Lung (tissue), 12 donors: ENCODE measurements around the gene KCNA3. TPM values are rescaled to one million over a fixed set of nuclear protein-coding genes. Genes with fewer than 3 reads are reported as not detected.
A peak's percentile ranks its signal among the peaks of the same experiment; 100 is the strongest.

Experiments
- ATAC-seq: fragments of 200-7000 bp; cut with Tn5 transposase; one replicate; pipeline ENCODE4 v1.9.1; 2020; ENCODE audit warnings: moderate number of reproducible peaks; ENCODE audit not compliant: insufficient read depth, low FRiP score
- DNase-seq, 3 donors: peaks; one replicate each; pipeline ENCODE4 v3.0.0-alpha.2; 2013 to 2017
- H3K27ac ChIP-seq, 2 donors: one replicate each; pipeline ENCODE4 v1.5.1; 2013; ENCODE audit warnings: mild to moderate bottlenecking in 2 of 2, moderate library complexity in 2 of 2, control low read depth in 1 of 2, inconsistent platforms in 1 of 2, low read depth in 1 of 2, low read length in 1 of 2
- H3K27me3 ChIP-seq, 3 donors: one replicate each; pipeline ENCODE4 v1.5.1; 2013; ENCODE audit warnings: low read length in 2 of 3; ENCODE audit not compliant: control insufficient read depth in 3 of 3, insufficient read depth in 3 of 3
- H3K36me3 ChIP-seq, 4 donors: one replicate each; pipeline ENCODE4 v1.5.1; 2013; ENCODE audit warnings: low read length in 4 of 4, mild to moderate bottlenecking in 1 of 4, moderate library complexity in 1 of 4; ENCODE audit not compliant: control insufficient read depth in 4 of 4, insufficient read depth in 4 of 4
- H3K4me1 ChIP-seq, 5 donors: one replicate each; pipeline ENCODE4 v1.5.1; 2013; ENCODE audit warnings: low read length in 5 of 5, mild to moderate bottlenecking in 2 of 5, moderate library complexity in 1 of 5; ENCODE audit not compliant: control insufficient read depth in 5 of 5, insufficient read depth in 5 of 5
- H3K4me3 ChIP-seq: one replicate; pipeline ENCODE4 v1.5.1; 2013; ENCODE audit warnings: mild to moderate bottlenecking, control low read depth, moderate library complexity
- H3K9ac ChIP-seq, 2 donors: one replicate each; pipeline ENCODE4 v1.5.1; 2013; ENCODE audit warnings: low read length in 2 of 2, control low read depth in 1 of 2; ENCODE audit not compliant: insufficient read depth in 1 of 2
- H3K9me3 ChIP-seq, 4 donors: one replicate each; pipeline ENCODE4 v1.5.1; 2013; ENCODE audit warnings: low read length in 3 of 4, mild to moderate bottlenecking in 1 of 4, moderate library complexity in 1 of 4; ENCODE audit not compliant: control insufficient read depth in 4 of 4, insufficient read depth in 3 of 4
- WGBS, 2 donors: extraction: QIAGEN DNeasy Blood & Tissue Kit; methylation state at CpG; one replicate each; pipeline ENCODE4 v1.1.7; 2013; 5-methylcytosine and 5-hydroxymethylcytosine counted together
- polyA plus RNA-seq, 2 donors: library from polyadenylated mRNA; stranded (reverse); fragments of 200-250 nt; gene quantifications; one replicate each; pipeline ENCODE4 v1.2.1, GENCODE V29; 2013
- total RNA-seq, 2 donors: library from RNA; depleted of rRNA in 1 of 2; stranded (reverse); fragments of >200 nt in 1 of 2; gene quantifications; one replicate each; pipeline ENCODE4 v1.2.1, GENCODE V29; 2014 to 2021
- TF ChIP-seq, protein P1 (sequence below): IDR thresholded peaks from 2 replicates; pipeline ENCODE4 v1.5.1; 2012; ENCODE audit warnings: mild to moderate bottlenecking; ENCODE audit errors: control extremely low read depth, extremely low read depth
- donor health status: control.
- donor health status: control.
- donor health status: Bipolar disorder and iron deficiency.
- donor health status: healthy.
- donor health status: DM: yes; HTN: yes; CAD: no.

The KCNA3 gene
- total and polyA plus RNA-seq, 4 donors = 0.75 to 10.2 (median 3.9) TPM

DNA sequence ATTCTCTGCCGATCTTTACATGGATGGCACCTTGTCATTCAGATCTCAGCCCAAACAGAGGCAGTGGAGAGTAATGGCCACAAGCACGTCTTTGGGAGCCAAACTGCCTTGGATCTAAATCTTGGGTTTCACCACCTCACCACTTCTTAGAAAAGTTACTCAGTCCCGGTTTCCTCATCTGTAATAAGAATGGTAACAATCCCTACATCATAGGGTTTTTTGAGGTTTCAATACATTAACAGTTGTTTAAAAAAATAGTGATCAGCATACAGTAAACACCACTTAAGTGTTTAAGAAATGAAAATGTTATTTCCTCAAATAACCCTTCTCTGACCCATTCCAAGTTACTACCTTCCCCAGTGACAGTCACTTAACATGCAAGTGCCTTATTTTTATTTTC lies 38.5 kb upstream of the KCNA3 start:
- Histone ChIP-seq H3K9ac (no peak overlapping the region), H3K27ac (peak overlapping the region in 1 of 2 donors; percentile 17), H3K9me3 (no peaks in the 10 kb centered on the region), H3K4me3 (no peak overlapping the region), H3K4me1 (no peaks in the 10 kb centered on the region), H3K27me3 (peaks cover 2 to 9% (median 8%) of the 10 kb centered on the region in 3 donors), H3K36me3 (no peaks in the 10 kb centered on the region)
- TF ChIP-seq, protein P1, sequence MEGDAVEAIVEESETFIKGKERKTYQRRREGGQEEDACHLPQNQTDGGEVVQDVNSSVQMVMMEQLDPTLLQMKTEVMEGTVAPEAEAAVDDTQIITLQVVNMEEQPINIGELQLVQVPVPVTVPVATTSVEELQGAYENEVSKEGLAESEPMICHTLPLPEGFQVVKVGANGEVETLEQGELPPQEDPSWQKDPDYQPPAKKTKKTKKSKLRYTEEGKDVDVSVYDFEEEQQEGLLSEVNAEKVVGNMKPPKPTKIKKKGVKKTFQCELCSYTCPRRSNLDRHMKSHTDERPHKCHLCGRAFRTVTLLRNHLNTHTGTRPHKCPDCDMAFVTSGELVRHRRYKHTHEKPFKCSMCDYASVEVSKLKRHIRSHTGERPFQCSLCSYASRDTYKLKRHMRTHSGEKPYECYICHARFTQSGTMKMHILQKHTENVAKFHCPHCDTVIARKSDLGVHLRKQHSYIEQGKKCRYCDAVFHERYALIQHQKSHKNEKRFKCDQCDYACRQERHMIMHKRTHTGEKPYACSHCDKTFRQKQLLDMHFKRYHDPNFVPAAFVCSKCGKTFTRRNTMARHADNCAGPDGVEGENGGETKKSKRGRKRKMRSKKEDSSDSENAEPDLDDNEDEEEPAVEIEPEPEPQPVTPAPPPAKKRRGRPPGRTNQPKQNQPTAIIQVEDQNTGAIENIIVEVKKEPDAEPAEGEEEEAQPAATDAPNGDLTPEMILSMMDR = no peak
- DNase-seq = no peak
- no peak for ATAC-seq
- WGBS, 2 donors = 67 to 84% methylated on average over 3 of the region's 3 CpGs

DNA sequence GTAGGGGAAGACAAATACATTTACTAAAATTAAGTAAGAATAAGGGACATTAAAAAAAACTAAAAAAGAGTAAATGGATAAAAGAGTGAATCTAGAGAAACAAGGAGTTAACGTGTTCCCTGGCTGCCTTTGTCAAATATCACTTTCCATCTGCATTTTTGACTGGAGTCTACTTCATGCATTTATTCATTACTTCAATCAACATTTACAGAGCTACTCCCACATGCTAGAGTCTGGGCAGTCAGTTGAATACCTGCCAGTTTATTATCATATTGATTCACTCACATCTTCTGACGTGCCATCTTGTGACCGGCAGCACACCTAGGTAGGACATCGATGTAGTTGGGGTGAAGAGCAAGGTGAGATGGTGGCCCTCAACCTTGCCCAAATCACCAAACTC lies 35.6 kb upstream of the KCNA3 start:
- H3K9ac ChIP-seq = no peak overlapping the region
- DNase-seq (no peak), ATAC-seq (no peak)
- no peaks in the 10 kb centered on the region for H3K4me1 ChIP-seq
- H3K4me3 ChIP-seq = no peak overlapping the region
- H3K9me3 ChIP-seq = no peaks in the 10 kb centered on the region
- WGBS, 2 donors = 88 to 95% methylated on average over 4 of the region's 4 CpGs
- peaks cover 0 to 7% (median 6%) of the 10 kb centered on the region in 3 donors for H3K27me3 ChIP-seq
- no peak overlapping the region for H3K27ac ChIP-seq
- TF ChIP-seq, protein P1 = no peak
- no peaks in the 10 kb centered on the region for H3K36me3 ChIP-seq

DNA sequence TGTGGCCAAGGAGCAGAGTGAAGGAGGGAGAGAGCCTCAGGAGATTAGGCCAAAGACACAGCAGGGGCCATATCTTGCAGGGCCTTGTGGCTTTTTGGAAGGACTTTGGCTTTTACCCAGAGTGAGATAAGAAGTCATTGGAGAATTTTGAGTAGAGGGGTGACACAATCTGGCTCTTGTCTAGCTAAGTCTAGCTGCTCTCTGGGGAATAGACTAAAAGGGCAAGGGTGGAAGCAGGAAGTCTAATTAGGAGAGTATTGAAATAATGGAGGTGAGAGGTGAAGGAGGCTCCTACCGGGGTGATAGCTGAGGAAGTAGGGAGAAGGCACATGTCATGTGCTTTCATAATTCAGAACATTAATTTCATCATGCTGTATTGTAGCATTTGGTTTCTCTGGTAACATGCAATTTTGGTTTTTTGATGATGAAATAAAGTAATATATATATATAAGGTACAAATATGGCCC lies 34.3 kb upstream of the KCNA3 start:
- TF ChIP-seq, protein P1 = no peak
- H3K27me3 ChIP-seq = peaks cover 0 to 7% (median 6%) of the 10 kb centered on the region in 3 donors
- ATAC-seq (no peak), DNase-seq (no peak)
- no peaks in the 10 kb centered on the region for H3K36me3 ChIP-seq
- peak overlapping the region in 1 of 2 donors; percentile 35 for H3K27ac ChIP-seq
- no peak overlapping the region for H3K9ac ChIP-seq
- H3K4me3 ChIP-seq = no peak overlapping the region
- H3K9me3 ChIP-seq = no peaks in the 10 kb centered on the region
- WGBS, 2 donors = 17 to 39% methylated on average over 1 of the region's 1 CpG
- no peaks in the 10 kb centered on the region for H3K4me1 ChIP-seq

DNA sequence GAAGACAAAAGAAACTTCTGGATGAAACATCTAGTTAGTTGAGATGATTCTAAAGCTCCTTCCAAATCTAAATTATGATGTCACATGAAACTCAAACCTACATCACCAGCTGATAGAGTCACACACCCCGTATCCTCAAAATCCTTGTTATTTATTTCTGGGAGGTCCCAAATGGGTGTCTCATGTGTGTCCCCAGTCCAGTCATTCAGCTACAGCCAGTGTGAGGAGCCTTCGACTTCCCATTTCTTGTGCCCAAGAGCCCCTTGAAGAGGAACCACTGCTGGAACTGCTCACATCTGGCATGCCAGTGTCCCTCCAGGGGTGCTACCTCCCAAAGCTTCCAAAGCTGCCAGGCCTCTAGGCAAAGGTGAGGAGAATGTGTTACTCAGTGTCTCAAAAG lies 32.5 kb upstream of the KCNA3 start:
- no peak overlapping the region for H3K9ac ChIP-seq
- TF ChIP-seq, protein P1 = no peak

More for the DNA sequence above, 32.5 kb upstream of the KCNA3 start:
- Histone ChIP-seq H3K4me1 (no peaks in the 10 kb centered on the region), H3K27ac (no peak overlapping the region), H3K4me3 (no peak overlapping the region), H3K27me3 (peaks cover 0 to 5% (median 0%) of the 10 kb centered on the region in 3 donors), H3K9me3 (no peaks in the 10 kb centered on the region), H3K36me3 (no peaks in the 10 kb centered on the region)
- ATAC-seq (no peak), DNase-seq (no peak)
- WGBS, 2 donors = 77 to 82% methylated on average over 2 of the region's 2 CpGs
